H9 (cell line): Measurements from ENCODE around the gene SLC12A6. TPM values are rescaled to one million over a fixed set of nuclear protein-coding genes. Genes with fewer than 3 reads are reported as not detected.

ENCODE experiments used
- DNase-seq: peaks from one replicate; pipeline ENCODE4 v3.0.0-alpha.2; 2017
- H2AFZ ChIP-seq: one replicate; pipeline ENCODE4 v1.6.1; 2013; ENCODE audit warnings: mild to moderate bottlenecking, low read length, control low read depth, moderate library complexity
- H2AK5ac ChIP-seq: 2 replicates; pipeline ENCODE4 v1.6.1; 2013; ENCODE audit warnings: low read length, control low read depth, mixed read lengths; ENCODE audit not compliant: insufficient read length
- H2BK120ac ChIP-seq: one replicate; pipeline ENCODE4 v1.6.1; 2013; ENCODE audit warnings: low read depth, mild to moderate bottlenecking, low read length, control low read depth, inconsistent platforms; ENCODE audit not compliant: poor library complexity, severe bottlenecking
- H2BK12ac ChIP-seq: 2 replicates; pipeline ENCODE4 v1.6.1; 2013; ENCODE audit warnings: low read length, control low read depth, mixed read lengths, low read depth; ENCODE audit not compliant: insufficient read length
- H2BK15ac ChIP-seq: 2 replicates; pipeline ENCODE4 v1.6.1; 2013; ENCODE audit warnings: low read depth, low read length, control low read depth
- H2BK20ac ChIP-seq: one replicate; pipeline ENCODE4 v1.6.1; 2013; ENCODE audit warnings: low read depth, mild to moderate bottlenecking, low read length, control low read depth, inconsistent platforms; ENCODE audit not compliant: poor library complexity, severe bottlenecking
- H2BK5ac ChIP-seq: 2 replicates; pipeline ENCODE4 v1.6.1; 2013; ENCODE audit warnings: low read length, control low read depth, mixed read lengths; ENCODE audit not compliant: insufficient read length
- H3K14ac ChIP-seq: 2 replicates; pipeline ENCODE4 v1.6.1; 2013; ENCODE audit warnings: low read length, control low read depth; ENCODE audit not compliant: insufficient read depth
- H3K18ac ChIP-seq: 2 replicates; pipeline ENCODE4 v1.6.1; 2013; ENCODE audit warnings: low read depth, mild to moderate bottlenecking, mixed read lengths, low read length, control low read depth; ENCODE audit not compliant: insufficient read length
- H3K23ac ChIP-seq: 2 replicates; pipeline ENCODE4 v1.6.1; 2013; ENCODE audit warnings: low read length, control low read depth, mixed read lengths, low read depth; ENCODE audit not compliant: insufficient read length
- H3K23me2 ChIP-seq: 2 replicates; pipeline ENCODE4 v1.6.1; 2013; ENCODE audit warnings: low read depth, mild to moderate bottlenecking, mixed read lengths, low read length, control low read depth; ENCODE audit not compliant: insufficient read length, poor library complexity, severe bottlenecking
- H3K27ac ChIP-seq: 2 replicates; pipeline ENCODE4 v1.5.1; 2013; ENCODE audit warnings: low read length, control low read depth, mixed read lengths, low read depth; ENCODE audit not compliant: insufficient read length
- H3K27me3 ChIP-seq: 2 replicates; pipeline ENCODE4 v1.6.1; 2013; ENCODE audit warnings: low read length, control low read depth, inconsistent platforms; ENCODE audit not compliant: insufficient read depth
- H3K4ac ChIP-seq: 2 replicates; pipeline ENCODE4 v1.6.1; 2013; ENCODE audit warnings: low read depth, mild to moderate bottlenecking, control low read depth, inconsistent platforms, low read length, moderate library complexity
- H3K4me1 ChIP-seq: 2 replicates; pipeline ENCODE4 v1.6.1; 2013; ENCODE audit warnings: low read length, control low read depth, inconsistent platforms; ENCODE audit not compliant: insufficient read depth
- H3K4me2 ChIP-seq: 2 replicates; pipeline ENCODE4 v1.6.1; 2013; ENCODE audit warnings: low read length, control low read depth, mixed read lengths; ENCODE audit not compliant: insufficient read length, insufficient read depth
- H3K56ac ChIP-seq: 2 replicates; pipeline ENCODE4 v1.6.1; 2013; ENCODE audit warnings: low read depth, mild to moderate bottlenecking, mixed read lengths, low read length, control low read depth; ENCODE audit not compliant: insufficient read length
- H3K79me1 ChIP-seq: 2 replicates; pipeline ENCODE4 v1.6.1; 2013; ENCODE audit warnings: low read depth, mild to moderate bottlenecking, moderate library complexity, low read length, control low read depth, inconsistent platforms; ENCODE audit not compliant: insufficient read depth, poor library complexity, severe bottlenecking
- H3K79me2 ChIP-seq: 2 replicates; pipeline ENCODE4 v1.6.1; 2013; ENCODE audit warnings: low read length, control low read depth, inconsistent platforms; ENCODE audit not compliant: insufficient read depth
- H3K9ac ChIP-seq: 2 replicates; pipeline ENCODE4 v1.6.1; 2013; ENCODE audit warnings: low read length, control low read depth, mixed read lengths; ENCODE audit not compliant: insufficient read length; ENCODE audit errors: extremely low read depth
- H3K9me3 ChIP-seq: one replicate; pipeline ENCODE4 v1.6.1; 2013; ENCODE audit warnings: low read depth, low read length, inconsistent platforms; ENCODE audit not compliant: control insufficient read depth
- H3T11ph ChIP-seq: one replicate; pipeline ENCODE4 v1.6.1; 2013; ENCODE audit warnings: mild to moderate bottlenecking, low read length, control low read depth, inconsistent platforms
- H4K20me1 ChIP-seq: one replicate; pipeline ENCODE4 v1.6.1; 2013; ENCODE audit not compliant: control insufficient read depth, insufficient read length, insufficient read depth
- H4K5ac ChIP-seq: 2 replicates; pipeline ENCODE4 v1.6.1; 2013; ENCODE audit warnings: low read depth, mild to moderate bottlenecking, mixed read lengths, low read length, control low read depth; ENCODE audit not compliant: insufficient read length
- H4K8ac ChIP-seq: replicated peaks from 2 replicates; pipeline ENCODE4 v1.6.1; 2013; ENCODE audit warnings: low read length, control low read depth, mixed read lengths, low read depth; ENCODE audit not compliant: insufficient read length
- H4K91ac ChIP-seq: 2 replicates; pipeline ENCODE4 v1.6.1; 2013; ENCODE audit warnings: low read depth, mild to moderate bottlenecking, moderate library complexity, mixed read lengths, low read length, control low read depth; ENCODE audit not compliant: insufficient read length
- H3K27ac Mint-ChIP-seq, 3 experiments: 2 replicates in 2 of 3; 3 replicates in 1 of 3; pipeline ENCODE4 v1.8.0; 2020 to 2021; ENCODE audit warnings: mixed read lengths in 3 of 3, mild to moderate bottlenecking in 1 of 3, moderate library complexity in 1 of 3
- H3K27me3 Mint-ChIP-seq: 2 replicates; pipeline ENCODE4 v1.8.0; 2021; ENCODE audit warnings: low read depth, mild to moderate bottlenecking, moderate library complexity, mixed read lengths
- H3K36me3 Mint-ChIP-seq, 3 experiments: 2 replicates in 2 of 3; 3 replicates in 1 of 3; pipeline ENCODE4 v1.8.0; 2020 to 2021; ENCODE audit warnings: low read depth in 3 of 3, mixed read lengths in 3 of 3; ENCODE audit not compliant: insufficient read depth in 1 of 3
- H3K4me1 Mint-ChIP-seq, 2 experiments: 2 replicates each; pipeline ENCODE4 v1.8.0; 2020; ENCODE audit warnings: mixed read lengths in 2 of 2
- H3K4me3 Mint-ChIP-seq, 2 experiments: 2 replicates in 1 of 2; 3 replicates in 1 of 2; pipeline ENCODE4 v1.8.0; 2020 to 2021; ENCODE audit warnings: mild to moderate bottlenecking in 2 of 2, mixed read lengths in 2 of 2, moderate library complexity in 1 of 2
- H3K9me3 Mint-ChIP-seq, 2 experiments: 2 replicates in 1 of 2; 3 replicates in 1 of 2; pipeline ENCODE4 v1.8.0; 2020; ENCODE audit warnings: mild to moderate bottlenecking in 2 of 2, mixed read lengths in 2 of 2, moderate library complexity in 1 of 2
- WGBS: extraction: QIAGEN DNeasy Blood & Tissue Kit; methylation state at CpG from one replicate; pipeline ENCODE4 v1.1.7; 2013; ENCODE audit warnings: missing lambda C conversion rate, low lambda C conversion rate, mixed read lengths; ENCODE audit not compliant: insufficient read length; ENCODE audit errors: extremely low coverage; 5-methylcytosine and 5-hydroxymethylcytosine counted together
- total RNA-seq: library from RNA; stranded (reverse); gene quantifications from 2 replicates; pipeline ENCODE4 v1.2.1, GENCODE V29; 2021
- TF ChIP-seq, protein P1 (sequence below): fragments of 200-600 bp; sonication (generic); conservative IDR thresholded peaks from 3 replicates; pipeline ENCODE4 v1.8.0; 2021; ENCODE audit warnings: antibody characterized with exemption, mild to moderate bottlenecking

SLC12A6 gene
- total RNA-seq, 1 experiment from 2014 or later, result 11.1 TPM

DNA sequence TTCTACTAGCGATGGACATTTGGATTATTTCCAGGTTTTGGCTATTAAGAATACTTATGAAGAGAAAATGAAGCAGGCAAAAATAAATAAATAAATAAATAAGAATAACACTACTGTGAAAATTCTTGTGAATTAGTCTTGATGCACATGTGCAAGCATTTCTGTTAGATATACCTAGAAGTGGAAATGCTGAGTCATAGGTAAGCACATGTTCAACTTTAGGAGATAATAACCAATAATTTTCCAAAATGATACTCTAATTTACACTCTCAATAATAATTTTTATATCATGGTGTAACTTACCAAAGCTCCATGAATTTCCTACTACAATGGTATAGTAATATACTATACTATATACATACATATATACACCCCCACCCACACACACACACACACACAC, 89.4 kb downstream of the SLC12A6 start:
- H3K23ac ChIP-seq, result no peak overlapping the region
- no peak overlapping the region for H2AFZ ChIP-seq
- H3K79me2 ChIP-seq, result no peaks in the 10 kb centered on the region
- no peaks in the 10 kb centered on the region for H3K23me2 ChIP-seq
- Mint-ChIP-seq H3K4me1 (no peaks in the 10 kb centered on the region), H3K27me3 (no peaks in the 10 kb centered on the region), H3K9me3 (no peaks in the 10 kb centered on the region), H3K27ac (no peak overlapping the region), H3K4me3 (no peak overlapping the region), H3K36me3 (peaks cover 0 to 3% (median 0%) of the 10 kb centered on the region in 3 experiments; a peak in 2 of 7 replicates)
- no peak overlapping the region for H3K56ac ChIP-seq
- no peak overlapping the region for H4K91ac ChIP-seq
- H3K14ac ChIP-seq, result no peak overlapping the region
- no peaks in the 10 kb centered on the region for H3K27me3 ChIP-seq
- H2BK15ac ChIP-seq, result no peak overlapping the region
- no peaks in the 10 kb centered on the region for H3K9me3 ChIP-seq
- no peak overlapping the region for H3K4ac ChIP-seq
- H4K5ac ChIP-seq, result no peak overlapping the region
- H3K27ac ChIP-seq, result no peak overlapping the region
- H3T11ph ChIP-seq, result no peak overlapping the region
- H2BK120ac ChIP-seq, result no peak overlapping the region
- no peaks in the 10 kb centered on the region for H3K79me1 ChIP-seq
- no peak overlapping the region for H2BK20ac ChIP-seq
- no peak overlapping the region for H3K4me2 ChIP-seq
- no peak overlapping the region for H3K18ac ChIP-seq
- H4K20me1 ChIP-seq, result no peaks in the 10 kb centered on the region
- H3K9ac ChIP-seq, result no peak overlapping the region
- TF ChIP-seq, protein P1, sequence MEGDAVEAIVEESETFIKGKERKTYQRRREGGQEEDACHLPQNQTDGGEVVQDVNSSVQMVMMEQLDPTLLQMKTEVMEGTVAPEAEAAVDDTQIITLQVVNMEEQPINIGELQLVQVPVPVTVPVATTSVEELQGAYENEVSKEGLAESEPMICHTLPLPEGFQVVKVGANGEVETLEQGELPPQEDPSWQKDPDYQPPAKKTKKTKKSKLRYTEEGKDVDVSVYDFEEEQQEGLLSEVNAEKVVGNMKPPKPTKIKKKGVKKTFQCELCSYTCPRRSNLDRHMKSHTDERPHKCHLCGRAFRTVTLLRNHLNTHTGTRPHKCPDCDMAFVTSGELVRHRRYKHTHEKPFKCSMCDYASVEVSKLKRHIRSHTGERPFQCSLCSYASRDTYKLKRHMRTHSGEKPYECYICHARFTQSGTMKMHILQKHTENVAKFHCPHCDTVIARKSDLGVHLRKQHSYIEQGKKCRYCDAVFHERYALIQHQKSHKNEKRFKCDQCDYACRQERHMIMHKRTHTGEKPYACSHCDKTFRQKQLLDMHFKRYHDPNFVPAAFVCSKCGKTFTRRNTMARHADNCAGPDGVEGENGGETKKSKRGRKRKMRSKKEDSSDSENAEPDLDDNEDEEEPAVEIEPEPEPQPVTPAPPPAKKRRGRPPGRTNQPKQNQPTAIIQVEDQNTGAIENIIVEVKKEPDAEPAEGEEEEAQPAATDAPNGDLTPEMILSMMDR, result no peak
- no CpG with 5 or more reads among the region's 1 CpG for WGBS
- DNase-seq, result no peak
- no peak overlapping the region for H2BK12ac ChIP-seq
- H2AK5ac ChIP-seq, result no peak overlapping the region
- no peak overlapping the region for H2BK5ac ChIP-seq
- H3K4me1 ChIP-seq, result no peaks in the 10 kb centered on the region
- H4K8ac ChIP-seq, result no peak overlapping the region
